Body of pancreas (tissue), 4 donors: ENCODE measurements around the gene FBN1. TPM values are rescaled to one million over a fixed set of nuclear protein-coding genes. Genes with fewer than 3 reads are reported as not detected.

ENCODE experiments used
- ATAC-seq: fragments of 150-250 bp; one replicate; pipeline ENCODE4 v1.9.1; 2016
- DNase-seq, 4 donors: peaks; one replicate each; pipeline ENCODE4 v3.0.0-alpha.2; 2019
- H3K27ac ChIP-seq, 4 donors: fragments of 200-600 bp; sonication (generic); 1 replicate in 3 of 4; 2 replicates in 1 of 4; pipeline versions ENCODE4 v1.5.1 to v1.6.1; 2016 to 2019; ENCODE audit warnings: mild to moderate bottlenecking in 1 of 4, mixed read lengths in 1 of 4, moderate library complexity in 1 of 4
- H3K27me3 ChIP-seq, 2 donors: fragments of 200-600 bp; sonication (generic); one replicate each; pipeline ENCODE4 v1.6.0; 2016; ENCODE audit warnings: mild to moderate bottlenecking in 1 of 2
- H3K36me3 ChIP-seq, 2 donors: fragments of 200-600 bp; sonication (generic); replicated peaks in 1 of 2; 2 replicates each; pipeline ENCODE4 v1.5.1; 2016; ENCODE audit warnings: low read depth in 2 of 2; ENCODE audit not compliant: insufficient read depth in 1 of 2
- H3K4me1 ChIP-seq: fragments of 200-600 bp; sonication (generic); one replicate; pipeline ENCODE4 v1.6.0; 2016
- H3K4me3 ChIP-seq, 2 donors: fragments of 200-600 bp; sonication (generic); 1 replicate in 1 of 2; 2 replicates in 1 of 2; pipeline ENCODE4 v1.5.1; 2016 to 2019
- H3K9me3 ChIP-seq, 3 donors: fragments of 200-600 bp; sonication (generic); 1 replicate in 2 of 3; 2 replicates in 1 of 3; pipeline ENCODE4 v1.5.1; 2016
- POLR2A ChIP-seq, 3 donors: fragments of 450-650 bp; IDR thresholded peaks; one replicate each; pipeline ENCODE4 v1.6.1; 2016; ENCODE audit warnings: antibody characterized with exemption in 3 of 3, mild to moderate bottlenecking in 2 of 3
- WGBS, 2 donors: methylation state at CpG; one replicate each; pipeline ENCODE4 v1.1.5; 2017; 5-methylcytosine and 5-hydroxymethylcytosine counted together
- intact Hi-C: fragments of 100-400 bp; cut with DNase I; formaldehyde crosslinking; loops from one replicate; pipeline ENCODE4 v1.15.1; 2023
- total RNA-seq, 2 donors: library from RNA; depleted of rRNA; stranded (reverse); fragments of >200 nt; gene quantifications; one replicate each; pipeline ENCODE4 v1.1.0, GENCODE V29; 2016
- TF ChIP-seq, protein P1 (sequence below), 7 experiments: fragments of 450-650 bp in 4 of 7; fragments of 200-600 bp in 3 of 7; sonication (generic) in 3 of 7; IDR thresholded peaks; one replicate each; pipeline ENCODE4 v1.5.1; 2016 to 2019; ENCODE audit warnings: antibody characterized with exemption in 7 of 7

The FBN1 gene
- total RNA-seq, 2 donors from 2014 or later = 12.7 to 51.1 TPM

DNA sequence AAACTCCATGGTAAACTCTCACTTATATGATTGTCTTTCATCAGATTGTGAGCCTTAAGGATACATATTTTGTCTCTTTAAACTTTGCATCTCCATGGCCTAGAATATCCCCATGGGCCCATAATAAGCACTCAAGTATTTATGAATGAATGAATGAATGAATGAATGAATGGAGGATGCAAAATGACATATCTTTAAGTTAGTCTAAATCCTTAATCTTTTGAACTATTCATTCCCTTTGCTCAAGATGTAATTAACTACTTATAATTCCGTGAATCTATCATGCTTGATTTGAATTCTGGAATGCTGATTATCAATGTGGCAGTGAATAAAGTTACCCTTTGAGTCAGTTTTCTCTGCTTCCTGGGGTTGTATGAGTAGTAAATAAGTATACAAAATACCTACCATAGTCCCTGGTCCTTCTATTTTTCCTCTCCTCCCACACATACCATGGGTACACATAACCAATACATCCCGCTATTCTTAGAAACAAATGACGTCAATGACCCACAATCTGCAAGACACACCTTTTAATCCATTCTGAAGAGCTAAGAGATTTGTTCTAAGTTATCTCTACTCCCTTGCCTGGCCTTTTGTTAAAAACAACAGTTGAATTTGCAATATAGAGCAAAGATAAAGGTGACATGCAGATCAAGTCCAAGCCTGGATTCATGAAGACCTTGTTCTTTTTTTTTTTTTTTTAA, 94.5 kb downstream of the FBN1 start:
- H3K9me3 ChIP-seq = no peaks in the 10 kb centered on the region
- 86 to 93% methylated on average over 3 of the region's 3 CpGs for WGBS, 2 donors
- no peaks in the 10 kb centered on the region for H3K4me1 ChIP-seq
- no peaks in the 10 kb centered on the region for H3K27me3 ChIP-seq
- intact Hi-C loops = no loop called here
- TF ChIP-seq, protein P1, sequence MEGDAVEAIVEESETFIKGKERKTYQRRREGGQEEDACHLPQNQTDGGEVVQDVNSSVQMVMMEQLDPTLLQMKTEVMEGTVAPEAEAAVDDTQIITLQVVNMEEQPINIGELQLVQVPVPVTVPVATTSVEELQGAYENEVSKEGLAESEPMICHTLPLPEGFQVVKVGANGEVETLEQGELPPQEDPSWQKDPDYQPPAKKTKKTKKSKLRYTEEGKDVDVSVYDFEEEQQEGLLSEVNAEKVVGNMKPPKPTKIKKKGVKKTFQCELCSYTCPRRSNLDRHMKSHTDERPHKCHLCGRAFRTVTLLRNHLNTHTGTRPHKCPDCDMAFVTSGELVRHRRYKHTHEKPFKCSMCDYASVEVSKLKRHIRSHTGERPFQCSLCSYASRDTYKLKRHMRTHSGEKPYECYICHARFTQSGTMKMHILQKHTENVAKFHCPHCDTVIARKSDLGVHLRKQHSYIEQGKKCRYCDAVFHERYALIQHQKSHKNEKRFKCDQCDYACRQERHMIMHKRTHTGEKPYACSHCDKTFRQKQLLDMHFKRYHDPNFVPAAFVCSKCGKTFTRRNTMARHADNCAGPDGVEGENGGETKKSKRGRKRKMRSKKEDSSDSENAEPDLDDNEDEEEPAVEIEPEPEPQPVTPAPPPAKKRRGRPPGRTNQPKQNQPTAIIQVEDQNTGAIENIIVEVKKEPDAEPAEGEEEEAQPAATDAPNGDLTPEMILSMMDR (IDR thresholded peaks at IDR 0.05) = no peak
- TF ChIP-seq POLR2A (IDR thresholded peaks at IDR 0.05) = no peak
- DNase-seq (no peak), ATAC-seq (no peak)
- no peak overlapping the region for H3K4me3 ChIP-seq
- no peaks in the 10 kb centered on the region for H3K36me3 ChIP-seq
- H3K27ac ChIP-seq = no peak overlapping the region

DNA sequence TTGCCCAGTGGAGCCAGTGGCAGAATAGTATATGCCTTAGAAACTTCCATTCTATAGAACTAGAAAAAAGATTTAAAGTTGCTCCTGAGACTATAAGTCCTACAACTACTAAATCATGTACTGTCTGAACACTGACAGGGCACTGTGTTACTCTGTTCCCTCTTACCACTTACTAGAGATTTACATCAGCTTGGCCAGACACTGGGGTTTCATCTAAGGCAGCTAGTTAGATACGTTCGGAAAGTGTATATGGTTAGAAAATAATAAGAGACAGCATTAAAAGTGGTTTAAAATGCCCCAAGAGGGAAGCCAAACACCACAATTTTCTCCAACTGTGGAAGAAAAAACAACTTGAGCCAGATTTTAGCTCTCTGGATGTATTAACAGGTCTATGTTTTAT, 97.1 kb downstream of the FBN1 start:
- no peak overlapping the region for H3K27ac ChIP-seq
- TF ChIP-seq, protein P1 (IDR thresholded peaks at IDR 0.05) = no peak
- TF ChIP-seq POLR2A (IDR thresholded peaks at IDR 0.05) = no peak
- DNase-seq (no peak), ATAC-seq (no peak)
- no peaks in the 10 kb centered on the region for H3K27me3 ChIP-seq
- WGBS, 2 donors = 78 to 80% methylated on average over 2 of the region's 2 CpGs
- H3K36me3 ChIP-seq = no peaks in the 10 kb centered on the region
- no peaks in the 10 kb centered on the region for H3K9me3 ChIP-seq
- no peaks in the 10 kb centered on the region for H3K4me1 ChIP-seq
- no peak overlapping the region for H3K4me3 ChIP-seq
- intact Hi-C loops = no loop called here

DNA sequence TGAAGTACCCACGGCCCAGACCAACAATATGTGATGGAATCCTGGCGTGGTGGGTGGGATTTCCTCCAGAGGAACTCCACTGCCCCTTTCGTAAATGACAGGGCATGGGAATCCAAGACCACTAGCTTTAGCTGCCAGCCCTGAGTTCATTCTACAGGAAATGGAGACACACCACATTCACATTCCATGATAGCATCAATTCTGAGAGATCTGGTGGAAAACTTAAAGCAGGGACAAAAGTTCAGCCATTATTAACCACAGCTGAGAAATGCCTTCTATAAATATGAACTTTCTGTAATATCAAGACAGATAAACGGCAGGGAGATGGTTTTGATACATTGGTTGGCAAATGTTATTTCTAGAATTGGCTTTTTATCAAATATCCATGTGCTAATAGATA, 98.2 kb downstream of the FBN1 start:
- H3K27ac ChIP-seq = no peak overlapping the region
- WGBS, 2 donors = 63 to 70% methylated on average over 4 of the region's 4 CpGs

DNA sequence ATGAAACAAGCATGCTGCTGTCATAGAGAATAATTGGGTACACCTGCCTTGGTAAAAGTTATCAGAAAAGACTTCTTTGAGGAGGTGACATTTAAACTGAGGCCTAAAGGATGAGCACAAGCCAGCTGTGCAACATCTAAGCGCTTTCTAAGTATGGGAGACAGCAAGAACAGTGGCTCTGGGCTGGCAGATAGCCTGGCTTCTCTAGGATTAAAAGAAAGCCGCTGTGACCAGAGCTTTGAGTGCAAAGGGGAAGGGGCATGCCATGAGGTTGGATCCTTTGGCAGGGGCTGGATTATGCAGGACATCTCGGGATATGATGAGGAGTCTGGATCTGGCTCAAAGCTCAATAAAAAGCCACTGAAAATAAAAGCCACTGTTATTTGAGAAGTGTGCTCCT, 99.2 kb downstream of the FBN1 start:
- TF ChIP-seq, protein P1 (IDR thresholded peaks at IDR 0.05) = no peak
- no peak for TF ChIP-seq POLR2A (IDR thresholded peaks at IDR 0.05)
- Histone ChIP-seq H3K27ac (no peak overlapping the region), H3K4me3 (no peak overlapping the region), H3K4me1 (no peaks in the 10 kb centered on the region), H3K9me3 (no peaks in the 10 kb centered on the region), H3K36me3 (no peaks in the 10 kb centered on the region), H3K27me3 (no peaks in the 10 kb centered on the region)
- ATAC-seq (no peak), DNase-seq (no peak)
- 83 to 89% methylated on average over 3 of the region's 3 CpGs for WGBS, 2 donors
- intact Hi-C loops = no loop called here

More for the DNA sequence above, 98.2 kb downstream of the FBN1 start:
- Histone ChIP-seq H3K36me3 (no peaks in the 10 kb centered on the region), H3K9me3 (no peaks in the 10 kb centered on the region), H3K27me3 (no peaks in the 10 kb centered on the region), H3K4me1 (no peaks in the 10 kb centered on the region), H3K4me3 (no peak overlapping the region)
- intact Hi-C loops = no loop called here
- no peak for ATAC-seq
- DNase-seq = no peak
- TF ChIP-seq, protein P1 (IDR thresholded peaks at IDR 0.05) = no peak

DNA sequence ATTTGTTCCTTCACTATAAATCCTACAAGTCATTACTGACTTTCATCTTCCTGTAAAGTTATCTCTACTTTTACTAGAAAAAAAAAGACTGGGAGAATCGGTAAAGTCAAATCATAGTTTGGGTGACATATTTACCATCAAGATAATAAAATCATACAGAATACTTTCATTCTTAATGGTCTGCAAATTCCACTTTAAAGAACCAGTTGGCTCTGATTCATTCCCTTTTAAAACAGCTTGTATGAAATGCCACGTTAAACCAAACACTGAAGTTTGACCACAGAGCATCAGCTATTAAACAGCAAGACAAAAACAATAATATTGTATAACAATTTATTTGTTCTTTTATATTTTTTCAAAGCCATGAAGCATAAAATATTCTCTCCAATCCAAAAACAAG, 100.7 kb downstream of the FBN1 start:
- intact Hi-C loops = no loop called here
- DNase-seq (no peak), ATAC-seq (no peak)
- Histone ChIP-seq H3K36me3 (no peaks in the 10 kb centered on the region), H3K27me3 (no peaks in the 10 kb centered on the region), H3K27ac (no peak overlapping the region), H3K9me3 (no peaks in the 10 kb centered on the region), H3K4me1 (no peaks in the 10 kb centered on the region), H3K4me3 (no peak overlapping the region)
- 52 to 59% methylated on average over 2 of the region's 2 CpGs for WGBS, 2 donors
- TF ChIP-seq, protein P1 (IDR thresholded peaks at IDR 0.05) = no peak
- no peak for TF ChIP-seq POLR2A (IDR thresholded peaks at IDR 0.05)
